ENCODE measurements around the gene FIBP.

DNA sequence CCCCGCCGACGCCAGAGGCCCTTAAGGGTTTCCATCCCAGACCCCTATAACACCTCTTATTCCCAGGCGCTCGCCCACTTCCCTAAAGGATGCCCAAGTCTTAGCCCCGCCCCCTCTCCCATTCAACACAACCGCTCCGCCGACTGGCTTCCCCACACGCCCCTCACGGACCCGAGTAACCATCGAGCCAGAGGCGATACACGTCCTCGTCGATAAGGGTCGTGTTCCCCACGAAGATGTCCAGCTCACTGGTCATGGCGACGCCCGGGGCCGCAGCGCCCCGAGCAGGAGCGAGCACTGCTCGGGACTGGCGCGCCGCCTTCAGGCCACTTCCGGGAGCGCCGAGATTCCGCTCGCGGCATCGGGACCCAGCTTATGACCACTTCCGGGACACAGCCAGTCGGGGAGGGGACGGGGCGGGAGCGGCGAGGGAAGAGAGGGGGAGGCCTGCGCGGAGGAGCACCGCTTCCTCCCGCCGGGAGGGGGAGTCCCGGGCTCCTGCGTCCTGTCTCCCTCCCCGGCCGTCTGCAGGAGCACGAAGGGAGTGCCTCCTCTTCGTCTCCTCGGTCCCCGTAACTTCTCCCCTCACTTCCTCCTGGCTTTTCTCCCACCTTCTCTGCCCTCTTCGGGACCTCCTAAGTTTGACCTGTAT lies at the start of gene FIBP:
- TF ChIP-seq, protein P1, sequence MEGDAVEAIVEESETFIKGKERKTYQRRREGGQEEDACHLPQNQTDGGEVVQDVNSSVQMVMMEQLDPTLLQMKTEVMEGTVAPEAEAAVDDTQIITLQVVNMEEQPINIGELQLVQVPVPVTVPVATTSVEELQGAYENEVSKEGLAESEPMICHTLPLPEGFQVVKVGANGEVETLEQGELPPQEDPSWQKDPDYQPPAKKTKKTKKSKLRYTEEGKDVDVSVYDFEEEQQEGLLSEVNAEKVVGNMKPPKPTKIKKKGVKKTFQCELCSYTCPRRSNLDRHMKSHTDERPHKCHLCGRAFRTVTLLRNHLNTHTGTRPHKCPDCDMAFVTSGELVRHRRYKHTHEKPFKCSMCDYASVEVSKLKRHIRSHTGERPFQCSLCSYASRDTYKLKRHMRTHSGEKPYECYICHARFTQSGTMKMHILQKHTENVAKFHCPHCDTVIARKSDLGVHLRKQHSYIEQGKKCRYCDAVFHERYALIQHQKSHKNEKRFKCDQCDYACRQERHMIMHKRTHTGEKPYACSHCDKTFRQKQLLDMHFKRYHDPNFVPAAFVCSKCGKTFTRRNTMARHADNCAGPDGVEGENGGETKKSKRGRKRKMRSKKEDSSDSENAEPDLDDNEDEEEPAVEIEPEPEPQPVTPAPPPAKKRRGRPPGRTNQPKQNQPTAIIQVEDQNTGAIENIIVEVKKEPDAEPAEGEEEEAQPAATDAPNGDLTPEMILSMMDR (IDR thresholded peaks at IDR 0.05) = peak; percentile 93 to 98 (median 95)
- TF ChIP-seq POLR2A (IDR thresholded peaks at IDR 0.05) = peak; percentile 53
